ENCODE measurements around the gene SERPINA10.

Gene SERPINA10, protein sequence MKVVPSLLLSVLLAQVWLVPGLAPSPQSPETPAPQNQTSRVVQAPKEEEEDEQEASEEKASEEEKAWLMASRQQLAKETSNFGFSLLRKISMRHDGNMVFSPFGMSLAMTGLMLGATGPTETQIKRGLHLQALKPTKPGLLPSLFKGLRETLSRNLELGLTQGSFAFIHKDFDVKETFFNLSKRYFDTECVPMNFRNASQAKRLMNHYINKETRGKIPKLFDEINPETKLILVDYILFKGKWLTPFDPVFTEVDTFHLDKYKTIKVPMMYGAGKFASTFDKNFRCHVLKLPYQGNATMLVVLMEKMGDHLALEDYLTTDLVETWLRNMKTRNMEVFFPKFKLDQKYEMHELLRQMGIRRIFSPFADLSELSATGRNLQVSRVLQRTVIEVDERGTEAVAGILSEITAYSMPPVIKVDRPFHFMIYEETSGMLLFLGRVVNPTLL

DNA sequence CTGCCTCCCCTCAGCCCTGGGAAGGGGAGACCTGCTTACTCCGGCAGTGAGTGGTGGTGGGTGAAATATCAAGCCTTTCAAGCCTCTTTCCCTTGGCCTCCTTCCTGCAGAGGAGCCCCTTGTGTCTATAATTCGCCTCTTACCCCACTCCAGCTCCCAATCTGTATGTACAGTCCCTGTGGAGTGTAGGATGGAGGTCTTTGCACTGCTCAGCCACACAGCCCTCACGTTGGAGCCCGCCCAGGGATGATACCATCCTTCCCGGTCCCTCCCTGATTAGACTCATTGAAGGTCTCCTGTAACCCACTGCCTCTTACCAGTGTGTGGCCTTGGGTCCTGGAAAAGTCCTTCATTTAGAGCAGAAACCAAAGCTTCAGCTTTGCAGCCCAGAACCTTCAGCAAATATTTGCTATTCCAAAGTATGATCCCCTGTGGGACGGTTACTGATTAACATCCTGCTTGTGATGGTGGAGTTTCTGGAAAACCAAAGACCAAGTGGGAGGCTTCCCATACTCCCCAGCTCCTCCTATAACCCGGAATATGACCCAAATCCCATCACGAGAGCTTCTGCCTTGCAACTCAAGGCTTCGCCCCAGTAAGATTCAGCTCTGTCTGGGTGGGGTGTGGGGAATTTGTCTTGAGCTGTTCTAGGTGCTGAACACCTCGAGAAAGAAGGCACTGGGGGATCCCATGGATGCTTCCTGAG, at the start of gene SERPINA10:
TSS of gene SERPINA10 (minus strand) at position 397 of the 706 bp plus-strand sequence. CDS start 2,675 bp downstream, outside the sequence.
- TF ChIP-seq, protein P1, sequence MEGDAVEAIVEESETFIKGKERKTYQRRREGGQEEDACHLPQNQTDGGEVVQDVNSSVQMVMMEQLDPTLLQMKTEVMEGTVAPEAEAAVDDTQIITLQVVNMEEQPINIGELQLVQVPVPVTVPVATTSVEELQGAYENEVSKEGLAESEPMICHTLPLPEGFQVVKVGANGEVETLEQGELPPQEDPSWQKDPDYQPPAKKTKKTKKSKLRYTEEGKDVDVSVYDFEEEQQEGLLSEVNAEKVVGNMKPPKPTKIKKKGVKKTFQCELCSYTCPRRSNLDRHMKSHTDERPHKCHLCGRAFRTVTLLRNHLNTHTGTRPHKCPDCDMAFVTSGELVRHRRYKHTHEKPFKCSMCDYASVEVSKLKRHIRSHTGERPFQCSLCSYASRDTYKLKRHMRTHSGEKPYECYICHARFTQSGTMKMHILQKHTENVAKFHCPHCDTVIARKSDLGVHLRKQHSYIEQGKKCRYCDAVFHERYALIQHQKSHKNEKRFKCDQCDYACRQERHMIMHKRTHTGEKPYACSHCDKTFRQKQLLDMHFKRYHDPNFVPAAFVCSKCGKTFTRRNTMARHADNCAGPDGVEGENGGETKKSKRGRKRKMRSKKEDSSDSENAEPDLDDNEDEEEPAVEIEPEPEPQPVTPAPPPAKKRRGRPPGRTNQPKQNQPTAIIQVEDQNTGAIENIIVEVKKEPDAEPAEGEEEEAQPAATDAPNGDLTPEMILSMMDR (IDR thresholded peaks at IDR 0.05; ENCODE audit: borderline replicate concordance, control extremely low read depth, extremely low read depth, insufficient read depth, missing control alignments), result no peak
- no peak for DNase-seq (ENCODE audit: low spot score)
- in situ Hi-C loops (cut with MboI; ENCODE audit: low sequenced_read_pairs, unreplicated experiment), result no loop called here

DNA sequence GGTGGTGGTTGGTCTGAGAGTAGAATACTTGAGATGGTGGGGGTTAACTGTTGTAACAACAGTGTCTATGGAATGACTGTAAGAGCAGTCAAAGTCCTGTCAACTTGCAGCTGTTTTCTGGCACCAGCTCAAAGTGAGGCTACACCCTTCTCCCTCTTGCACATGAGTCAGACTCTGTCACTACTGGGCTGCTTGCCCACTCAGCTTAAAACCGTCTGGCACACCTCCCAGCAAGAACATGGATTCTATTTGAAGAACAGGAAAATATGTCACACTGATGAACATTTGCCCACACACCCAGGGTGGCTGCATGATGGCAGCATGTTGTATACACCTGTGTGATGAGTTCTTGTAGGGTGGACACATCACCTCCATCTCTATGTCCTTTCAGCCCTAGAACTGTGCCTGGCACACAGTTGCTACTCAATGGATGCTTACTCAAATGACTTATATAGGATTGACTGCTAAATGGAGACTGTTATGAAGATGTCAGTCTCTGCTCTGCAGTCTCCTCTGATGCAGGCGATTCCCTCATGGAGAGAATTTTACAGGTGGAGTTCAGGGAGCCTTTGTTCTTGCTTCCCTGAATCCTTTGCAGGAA, 49.4 kb upstream of the SERPINA10 start:
- in situ Hi-C loops (cut with MboI; ENCODE audit: low sequenced_read_pairs, unreplicated experiment), result no loop called here
- TF ChIP-seq, protein P1 (IDR thresholded peaks at IDR 0.05; ENCODE audit: borderline replicate concordance, control extremely low read depth, extremely low read depth, insufficient read depth, missing control alignments), result no peak
- no peak for DNase-seq (ENCODE audit: low spot score)

GRCh38 chr14:94341656-94342333, 48.7 kb upstream of the SERPINA10 start:
- TF ChIP-seq, protein P1 (IDR thresholded peaks at IDR 0.05; ENCODE audit: borderline replicate concordance, control extremely low read depth, extremely low read depth, insufficient read depth, missing control alignments), result no peak
- in situ Hi-C loops (cut with MboI; ENCODE audit: low sequenced_read_pairs, unreplicated experiment), result no loop called here
- no peak for DNase-seq (ENCODE audit: low spot score)

DNA sequence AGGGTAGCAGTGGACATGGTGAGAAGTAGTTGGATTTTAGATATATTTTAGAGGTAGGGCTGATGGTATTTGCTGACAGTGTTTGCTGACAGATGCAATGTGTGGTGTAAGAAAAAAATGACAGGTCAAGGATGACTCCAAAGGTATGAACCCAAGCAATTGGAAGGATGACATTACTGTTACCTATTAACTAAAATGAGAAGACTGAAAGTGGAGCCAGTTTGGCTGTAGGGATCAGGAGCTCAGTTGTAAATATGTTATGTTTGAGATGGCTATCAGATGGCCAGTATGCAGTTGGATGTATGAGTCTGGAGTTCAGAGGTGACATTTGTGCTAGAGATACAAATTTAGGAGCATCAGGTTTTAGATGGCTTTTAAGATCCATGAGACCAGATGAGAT, 47.5 kb upstream of the SERPINA10 start:
- in situ Hi-C loops (cut with MboI; ENCODE audit: low sequenced_read_pairs, unreplicated experiment), result no loop called here
- TF ChIP-seq, protein P1 (IDR thresholded peaks at IDR 0.05; ENCODE audit: borderline replicate concordance, control extremely low read depth, extremely low read depth, insufficient read depth, missing control alignments), result no peak
- DNase-seq (ENCODE audit: low spot score), result no peak

DNA sequence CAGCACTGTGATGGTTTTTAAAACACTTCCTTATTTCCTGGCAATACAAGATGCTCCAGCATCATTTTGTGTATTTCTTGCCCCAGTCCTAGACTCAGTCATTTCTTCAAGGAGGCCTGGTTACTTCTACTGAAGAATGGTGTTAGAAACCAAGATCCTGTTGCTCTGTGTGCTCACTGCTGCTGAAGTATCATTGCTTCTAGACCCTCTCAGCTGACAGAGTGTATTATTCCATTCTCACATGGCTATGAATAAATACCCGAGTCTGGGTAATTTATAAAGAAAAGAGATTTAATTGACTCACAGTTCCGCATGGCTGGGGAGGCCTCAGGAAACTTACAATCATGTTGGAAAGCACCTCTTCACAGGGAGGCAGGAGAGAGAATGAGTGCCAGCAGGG, 45.0 kb upstream of the SERPINA10 start:
- in situ Hi-C loops (cut with MboI; ENCODE audit: low sequenced_read_pairs, unreplicated experiment), result no loop called here
- no peak for DNase-seq (ENCODE audit: low spot score)
- TF ChIP-seq, protein P1 (IDR thresholded peaks at IDR 0.05; ENCODE audit: borderline replicate concordance, control extremely low read depth, extremely low read depth, insufficient read depth, missing control alignments), result no peak

DNA sequence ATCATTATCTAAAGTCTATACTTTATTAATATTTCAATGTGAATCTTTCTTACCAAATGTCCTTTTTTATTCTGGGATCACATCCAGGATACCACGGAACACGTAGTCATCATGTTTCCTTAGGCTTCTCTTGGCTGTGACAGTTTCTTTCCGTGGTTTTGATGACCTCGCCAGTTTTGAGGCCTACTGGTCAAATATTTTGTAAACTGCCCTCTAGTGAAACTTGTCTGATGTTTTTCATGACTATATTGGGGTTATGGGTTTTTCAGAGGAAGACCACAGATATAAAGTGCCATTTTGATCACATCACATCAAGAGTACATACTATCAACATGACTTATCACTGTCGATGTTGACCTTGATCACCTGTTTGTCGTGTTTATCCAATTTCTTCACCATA, 44.2 kb upstream of the SERPINA10 start:
- no peak for DNase-seq (ENCODE audit: low spot score)
- TF ChIP-seq, protein P1 (IDR thresholded peaks at IDR 0.05; ENCODE audit: borderline replicate concordance, control extremely low read depth, extremely low read depth, insufficient read depth, missing control alignments), result no peak
- in situ Hi-C loops (cut with MboI; ENCODE audit: low sequenced_read_pairs, unreplicated experiment), result no loop called here
